CD4-positive, alpha-beta T cell treated with Interleukin-17A for 1 hour (primary cell): ENCODE data around the gene GPR37L1.
"Not testable (repeated sequence)": the region's sequence is repeated elsewhere in the genome, so short reads cannot be mapped to it uniquely, and the experiment has no call there.

Experiments used
- DNase-seq: peaks from one replicate; pipeline ENCODE4 v3.0.0-alpha.2; 2020

Gene GPR37L1

GRCh38 chr1:202110977-202111376, 11.7 kb upstream of the GPR37L1 start:
- no peak for DNase-seq

GRCh38 chr1:202111589-202111988, 11.1 kb upstream of the GPR37L1 start:
- not testable (repeated sequence) for DNase-seq

- no peak for DNase-seq
Measured at GRCh38 chr1:202112859-202113689, 9.6 kb upstream of the GPR37L1 start.

GRCh38 chr1:202113690-202114300, 8.9 kb upstream of the GPR37L1 start:
- no peak for DNase-seq

DNA sequence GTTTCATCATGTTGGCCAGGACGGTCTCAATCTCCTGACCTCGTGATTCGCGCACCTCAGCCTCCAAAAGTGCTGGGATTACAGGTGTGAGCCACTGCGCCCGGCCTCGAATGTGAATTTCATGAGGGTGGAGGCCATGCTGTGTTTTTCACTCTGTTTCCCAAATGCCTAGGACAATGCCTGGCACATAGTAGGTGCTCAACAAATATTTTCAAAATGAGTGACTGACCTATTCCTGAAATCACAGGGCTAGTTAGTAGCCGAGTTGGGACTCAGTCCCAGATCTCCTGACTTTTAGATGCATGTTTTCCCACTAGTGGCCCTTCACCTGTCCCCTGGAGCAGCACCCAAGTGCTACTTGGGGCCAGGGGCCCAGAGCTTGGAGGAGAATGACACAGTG, 6.4 kb upstream of the GPR37L1 start:
- no peak for DNase-seq

DNA sequence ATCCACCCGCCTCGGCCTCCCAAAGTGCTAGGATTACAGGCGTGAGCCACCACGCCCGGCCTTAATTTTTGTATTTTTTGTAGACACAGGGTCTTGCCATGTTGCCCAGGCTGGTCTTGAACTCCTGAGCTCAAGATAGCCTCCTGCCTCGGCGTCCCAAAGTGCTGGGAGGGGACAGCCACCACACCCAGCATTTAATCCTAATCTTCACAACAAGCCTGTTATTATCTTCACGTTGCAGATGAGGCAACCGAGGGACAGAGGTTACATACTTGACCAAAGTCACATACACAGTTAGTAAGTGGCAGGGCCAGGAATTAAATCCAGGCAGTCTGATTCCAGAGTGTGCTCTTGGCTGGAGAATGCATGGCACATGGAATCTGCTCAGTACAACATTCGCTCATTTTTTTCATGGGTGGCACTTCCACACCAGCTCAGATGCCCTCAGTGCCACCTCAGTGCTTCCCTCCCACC, 4.8 kb upstream of the GPR37L1 start:
- DNase-seq = no peak

- no peak for DNase-seq
Measured at GRCh38 chr1:202121006-202121405, 1.7 kb upstream of the GPR37L1 start.

- DNase-seq = no peak
Measured at GRCh38 chr1:202123336-202123813, 658 bp downstream of the GPR37L1 start.

DNA sequence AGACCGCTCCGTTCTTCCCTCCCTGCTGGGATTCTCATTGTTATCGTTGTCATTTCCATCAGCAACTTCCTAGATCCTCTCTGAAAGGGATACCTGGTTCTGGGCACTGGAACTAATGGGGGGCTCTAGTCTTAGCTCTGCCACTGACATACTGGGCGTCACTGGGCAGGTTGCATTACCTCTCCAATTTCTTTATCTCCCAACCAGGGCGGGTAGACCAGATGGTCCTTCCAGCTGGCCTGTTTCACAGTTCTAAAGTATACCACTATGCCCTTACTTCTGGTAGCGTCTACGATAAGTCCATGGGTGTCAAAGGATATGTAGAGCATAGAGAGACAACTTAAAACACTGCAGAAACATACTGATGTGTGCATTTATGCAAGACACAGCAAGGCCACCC, 1.4 kb downstream of the GPR37L1 start:
- DNase-seq = no peak

DNA sequence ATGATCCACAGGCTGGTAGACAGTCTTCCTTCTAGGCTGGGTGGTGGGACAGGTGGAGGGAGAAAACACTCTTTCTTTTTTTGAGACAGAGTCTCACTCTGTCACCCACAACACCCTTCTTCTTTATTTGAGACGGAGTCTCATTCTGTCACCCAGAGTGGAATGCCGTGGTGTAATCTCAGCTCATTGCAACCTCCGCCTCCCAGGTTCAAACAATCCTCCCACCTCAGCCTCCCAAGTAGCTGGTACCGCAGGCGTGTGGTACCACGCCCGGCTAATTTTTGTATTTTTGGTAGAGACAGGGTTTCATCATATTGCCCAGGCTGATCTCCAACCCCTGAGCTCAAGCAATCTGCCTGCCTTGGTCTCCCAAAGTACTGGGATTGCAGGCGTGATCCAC, 2.9 kb downstream of the GPR37L1 start:
- no peak for DNase-seq

DNA sequence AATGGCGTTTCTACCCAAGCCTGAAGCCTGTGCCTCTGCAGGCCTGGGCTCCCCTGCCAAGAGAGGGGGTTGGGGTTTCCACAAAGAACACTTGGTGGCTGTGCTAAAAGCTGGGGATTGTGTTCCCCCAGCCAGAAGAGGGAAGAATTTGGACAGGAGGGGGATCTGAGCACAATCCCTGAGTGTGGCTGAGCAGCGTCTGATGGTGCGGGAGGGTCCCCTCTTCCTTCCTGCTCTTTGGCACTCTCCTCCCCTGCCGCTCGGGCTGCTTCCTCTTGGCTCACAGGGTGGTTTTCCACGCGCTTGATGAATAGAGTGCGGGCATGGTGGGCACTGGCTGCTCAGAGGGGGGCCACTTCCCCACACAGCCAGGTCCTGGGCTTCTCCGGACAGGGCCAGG, 3.7 kb downstream of the GPR37L1 start:
- no peak for DNase-seq

- no peak for DNase-seq
Measured at GRCh38 chr1:202127061-202127460, 4.3 kb downstream of the GPR37L1 start.

DNA sequence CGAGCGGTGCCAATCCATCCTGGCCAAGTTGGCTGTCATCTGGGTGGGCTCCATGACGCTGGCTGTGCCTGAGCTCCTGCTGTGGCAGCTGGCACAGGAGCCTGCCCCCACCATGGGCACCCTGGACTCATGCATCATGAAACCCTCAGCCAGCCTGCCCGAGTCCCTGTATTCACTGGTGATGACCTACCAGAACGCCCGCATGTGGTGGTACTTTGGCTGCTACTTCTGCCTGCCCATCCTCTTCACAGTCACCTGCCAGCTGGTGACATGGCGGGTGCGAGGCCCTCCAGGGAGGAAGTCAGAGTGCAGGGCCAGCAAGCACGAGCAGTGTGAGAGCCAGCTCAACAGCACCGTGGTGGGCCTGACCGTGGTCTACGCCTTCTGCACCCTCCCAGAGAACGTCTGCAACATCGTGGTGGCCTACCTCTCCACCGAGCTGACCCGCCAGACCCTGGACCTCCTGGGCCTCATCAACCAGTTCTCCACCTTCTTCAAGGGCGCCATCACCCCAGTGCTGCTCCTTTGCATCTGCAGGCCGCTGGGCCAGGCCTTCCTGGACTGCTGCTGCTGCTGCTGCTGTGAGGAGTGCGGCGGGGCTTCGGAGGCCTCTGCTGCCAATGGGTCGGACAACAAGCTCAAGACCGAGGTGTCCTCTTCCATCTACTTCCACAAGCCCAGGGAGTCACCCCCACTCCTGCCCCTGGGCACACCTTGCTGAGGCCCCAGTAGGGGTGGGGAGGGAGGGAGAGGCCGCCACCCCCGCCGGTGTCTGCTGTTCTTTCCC, 5.3 kb downstream of the GPR37L1 start:
- DNase-seq = no peak

- no peak for DNase-seq
Measured at GRCh38 chr1:202129453-202130296, 7.0 kb downstream of the GPR37L1 start.

GRCh38 chr1:202130297-202130721, 7.6 kb downstream of the GPR37L1 start:
- no peak for DNase-seq

GRCh38 chr1:202130816-202131522, 8.3 kb downstream of the GPR37L1 start:
- DNase-seq = no peak

DNA sequence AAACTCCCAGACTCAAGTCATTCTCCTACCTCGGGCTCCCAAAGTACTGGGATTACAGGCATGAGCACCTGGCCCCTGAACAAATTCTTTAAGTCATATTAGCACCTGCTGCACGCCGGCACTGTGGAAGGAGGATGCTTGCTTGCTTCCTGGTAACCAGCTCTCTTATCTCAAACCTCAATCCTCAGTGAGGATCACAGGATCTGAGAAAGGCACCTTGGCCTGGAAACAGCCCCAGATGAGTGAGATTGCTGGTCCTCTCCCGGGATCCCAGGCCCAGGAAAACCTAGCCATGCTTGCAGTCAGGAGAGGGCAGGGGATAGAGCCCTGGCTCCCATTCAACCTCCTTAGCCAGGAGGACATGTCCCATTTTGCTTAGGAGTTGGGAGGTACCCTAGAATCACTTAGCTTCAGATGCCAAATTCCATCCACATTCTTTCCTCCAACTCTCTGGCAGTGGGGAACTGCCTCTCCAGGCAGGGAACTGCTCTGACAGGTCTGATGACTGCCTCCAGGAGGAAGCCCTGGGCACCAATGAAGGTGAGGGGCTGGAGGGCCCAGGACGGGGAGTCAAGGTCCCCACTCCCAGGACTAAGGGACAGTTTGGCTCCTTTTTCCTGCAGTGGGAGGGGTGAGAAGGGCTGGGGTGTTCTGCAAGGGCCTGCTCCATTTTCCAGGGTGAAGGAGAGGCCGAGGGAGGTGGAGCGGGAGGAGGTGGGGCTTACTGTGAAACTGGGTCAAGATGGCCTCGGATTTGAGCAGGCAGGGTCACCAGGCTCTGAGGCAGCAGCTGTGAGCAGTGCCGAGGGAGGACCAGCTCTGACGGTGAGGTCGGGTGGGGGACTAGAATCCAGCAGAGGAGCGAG, 9.5 kb downstream of the GPR37L1 start:
- no peak for DNase-seq

DNA sequence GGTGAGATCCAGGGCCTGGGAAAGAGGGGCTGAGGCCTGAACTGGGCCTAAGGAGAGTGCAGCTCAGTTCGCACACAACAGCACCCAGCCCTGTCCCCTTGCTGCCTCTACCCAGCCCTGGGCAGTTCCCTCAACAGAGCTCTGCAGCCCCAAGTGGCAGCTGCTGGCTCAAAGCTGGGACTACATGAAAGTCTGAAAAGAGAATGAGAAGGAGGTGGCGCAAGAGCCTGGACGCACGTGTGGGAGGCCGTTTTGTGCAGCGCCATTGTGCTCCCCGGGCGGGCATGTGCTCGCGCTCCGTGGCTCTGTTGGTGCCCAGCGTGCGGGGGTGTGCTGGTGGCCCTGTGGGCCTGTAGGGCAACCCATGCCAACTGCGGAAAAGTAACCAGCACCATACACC, 10.3 kb downstream of the GPR37L1 start:
- DNase-seq = no peak

DNA sequence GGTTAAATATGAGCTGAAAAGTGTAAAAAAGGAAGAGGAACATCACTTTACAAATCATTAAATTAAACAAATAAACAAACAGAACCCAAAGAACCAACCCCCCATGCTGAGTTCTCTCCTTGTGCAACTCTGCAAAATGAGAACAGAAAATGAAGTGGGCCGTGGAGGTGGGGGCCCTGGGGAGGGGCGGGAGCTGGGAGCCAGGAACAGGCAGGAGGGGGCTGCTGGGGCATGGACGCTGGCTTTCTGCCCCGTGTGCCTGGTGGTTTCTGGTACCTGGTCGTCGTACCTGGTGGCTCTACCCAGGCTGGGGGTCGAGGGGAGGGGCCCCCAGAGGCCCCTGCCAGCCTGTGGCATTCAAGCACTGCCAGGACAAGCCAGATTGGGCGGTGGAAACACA, 10.8 kb downstream of the GPR37L1 start:
- no peak for DNase-seq

DNA sequence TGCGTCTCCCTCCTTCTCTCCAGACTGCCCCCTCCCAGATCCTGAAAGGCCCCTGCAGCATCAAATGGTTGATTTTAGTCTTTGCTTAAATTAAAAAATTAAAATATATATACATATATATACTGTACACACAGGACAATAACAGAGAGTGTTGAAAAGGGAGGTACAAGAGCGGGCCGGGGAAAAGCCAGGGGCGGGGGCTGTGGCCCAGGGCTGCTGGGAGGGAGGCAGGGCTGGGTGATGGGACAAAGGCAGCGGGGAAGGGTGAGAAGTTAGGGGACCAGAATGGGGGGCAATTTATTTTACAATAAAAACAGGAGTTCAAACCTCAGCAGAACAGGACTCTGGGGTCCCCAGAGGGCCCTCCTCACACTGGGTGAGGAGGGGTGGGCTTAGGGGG, 11.3 kb downstream of the GPR37L1 start:
- DNase-seq = no peak

DNA sequence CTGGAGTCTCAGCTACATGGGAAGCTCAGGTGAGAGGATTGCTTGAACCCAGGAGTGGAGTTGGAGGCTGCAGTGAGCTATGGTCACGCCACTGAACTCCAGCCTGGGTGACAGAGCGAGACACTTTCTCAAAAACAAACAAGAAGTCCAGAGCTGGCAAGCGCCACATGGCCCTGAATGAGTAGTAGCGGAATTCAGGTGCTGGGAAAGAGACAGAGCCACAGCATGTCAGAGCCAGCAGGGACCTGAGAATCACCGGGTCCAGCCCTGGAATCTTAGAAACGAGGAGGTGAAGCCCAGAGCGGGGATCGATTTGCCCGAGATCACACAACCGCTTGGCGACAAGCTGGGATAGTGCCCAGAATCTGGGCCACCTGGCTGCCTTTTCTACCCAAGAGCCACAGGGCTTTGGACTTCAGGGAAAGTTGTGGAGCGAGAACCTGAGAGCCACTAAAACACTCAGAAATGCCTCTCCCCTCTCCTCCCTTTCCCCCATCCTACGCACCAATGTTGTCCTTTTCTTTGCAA, 12.0 kb downstream of the GPR37L1 start:
- no peak for DNase-seq
